ENCODE results near the gene GAN. TPM values are rescaled to one million over a fixed set of nuclear protein-coding genes. Genes with fewer than 3 reads are reported as not detected.

The GAN gene
- total and polyA plus RNA-seq, 2 of the 4 experiments (the other 2 are of a cell fraction) = 1.1 to 5.7 TPM

GRCh38 chr16:81366316-81366932, 51.7 kb downstream of the GAN start (continued):
- TF ChIP-seq CTCF (conservative IDR thresholded peaks at IDR 0.05; ENCODE audit: low read depth, low read length) = peak; percentile 83

- H3K79me1 ChIP-seq (ENCODE audit: low read depth in 1 of 2, low read length in 2 of 2) = no peaks in the 10 kb centered on the region
- no peak overlapping the region for H2BK5ac ChIP-seq (ENCODE audit: low read depth, low read length, poor library complexity, severe bottlenecking)
- H3K27ac ChIP-seq (ENCODE audit: insufficient read depth, low read length) = no peak overlapping the region
- H3K4me1 ChIP-seq (ENCODE audit: control insufficient read depth, insufficient read depth, low read length) = no peaks in the 10 kb centered on the region
- DNase-seq = no peak
- H2AK9ac ChIP-seq (replicated peaks; ENCODE audit: low read depth, low read length, poor library complexity) = no peak overlapping the region
- H3K36me3 ChIP-seq (ENCODE audit: control insufficient read depth, insufficient read depth, low read length) = peaks cover 24% of the 10 kb centered on the region
- H4K91ac ChIP-seq (ENCODE audit: insufficient read depth, low read depth, low read length) = no peak overlapping the region
- H3K18ac ChIP-seq (ENCODE audit: low read depth, low read length) = no peak overlapping the region
- H3K23ac ChIP-seq (ENCODE audit: low read depth, low read length) = no peak overlapping the region
- H4K5ac ChIP-seq (ENCODE audit: low read depth, low read length) = no peak overlapping the region
- H3K9me1 ChIP-seq (ENCODE audit: insufficient read depth, low read length) = no peaks in the 10 kb centered on the region
- intact Hi-C loops (cut with micrococcal nuclease) (loop anchor here (5.0 kb wide), 1 partner anchor 519 kb away; no protein-coding TSS in a partner anchor), in situ Hi-C loops (cut with MboI; ENCODE audit: low sequenced_read_pairs) (loop anchor here (5.0 to 10.0 kb wide), 2 partner anchors 364 to 507 kb away; no protein-coding TSS in a partner anchor), dilution Hi-C loops (cut with HindIII; ENCODE audit: low sequenced_read_pairs, unreplicated experiment) (no loop called here)
- BruUV-seq (replicated peaks) = no TSS peak
- no peak overlapping the region for H3K4me2 ChIP-seq (ENCODE audit: low read depth, low read length)
- H3K9ac ChIP-seq (ENCODE audit: low read depth, low read length) = no peak overlapping the region
- no peak overlapping the region for H2BK20ac ChIP-seq (ENCODE audit: low read depth, low read length)
- H2AFZ ChIP-seq (replicated peaks; ENCODE audit: low read length, poor library complexity) = no peak overlapping the region
- no peak overlapping the region for H2AK5ac ChIP-seq (ENCODE audit: low read depth, low read length)
- no CpG with 5 or more reads among the region's 6 CpGs for WGBS, 2 experiments (ENCODE audit: extremely low coverage in 2 of 2, insufficient read length in 1 of 2)
- H3K9me3 ChIP-seq (ENCODE audit: control insufficient read depth, insufficient read depth, low read length) = no peaks in the 10 kb centered on the region
- H3K14ac ChIP-seq (replicated peaks; ENCODE audit: low read depth, low read length) = no peak overlapping the region
- H3K4ac ChIP-seq (ENCODE audit: low read depth, low read length) = no peak overlapping the region
- H2BK15ac ChIP-seq (ENCODE audit: low read depth, low read length) = no peak overlapping the region
- ATAC-seq (ENCODE audit: low read depth) = no peak
- H3K27me3 ChIP-seq (ENCODE audit: control insufficient read depth, insufficient read depth, low read length) = no peaks in the 10 kb centered on the region
- H3K56ac ChIP-seq (ENCODE audit: extremely low read depth, insufficient read depth, low read length) = no peak overlapping the region
- H2BK120ac ChIP-seq (ENCODE audit: low read depth, low read length) = no peak overlapping the region
- no peak overlapping the region for H4K8ac ChIP-seq (ENCODE audit: low read depth in 2 of 2, low read length in 2 of 2)
- no peaks in the 10 kb centered on the region for H4K20me1 ChIP-seq (ENCODE audit: insufficient read depth, low read length)
- POLR2A ChIA-PET (ENCODE audit: unreplicated experiment) = no interaction called here
- no peak overlapping the region for H3K4me3 ChIP-seq (ENCODE audit: insufficient read depth, low read depth, low read length)
- CTCF ChIA-PET = interaction anchor here (0.6 to 1.4 kb wide), 3 partner anchors 12 to 269 kb away, joined by 3 read pairs; no protein-coding TSS in a partner anchor
- no peak for TF ChIP-seq USF2 (IDR thresholded peaks at IDR 0.05; ENCODE audit: low read depth, low read length)
- TF ChIP-seq CEBPB (IDR thresholded peaks at IDR 0.05; ENCODE audit: low read depth, low read length) = no peak
- no peak for TF ChIP-seq POLR2A (IDR thresholded peaks at IDR 0.05; ENCODE audit: low read depth, low read length)
- no peak for TF ChIP-seq RFX5 (IDR thresholded peaks at IDR 0.05; ENCODE audit: low read depth, low read length)
- no peak for TF ChIP-seq MAFK (IDR thresholded peaks at IDR 0.05; ENCODE audit: low read depth, low read length)
- no peak for TF ChIP-seq MAZ (IDR thresholded peaks at IDR 0.05; ENCODE audit: borderline replicate concordance, low read depth, low read length)
- no peak for TF ChIP-seq RCOR1 (IDR thresholded peaks at IDR 0.05; ENCODE audit: insufficient replicate concordance, low read length)
- no peak for TF ChIP-seq NFE2L2 (IDR thresholded peaks at IDR 0.05; ENCODE audit: low read depth, low read length)
- TF ChIP-seq FOS (IDR thresholded peaks at IDR 0.05; ENCODE audit: low read depth, low read length) = no peak
- no peak for TF ChIP-seq RAD21 (IDR thresholded peaks at IDR 0.05; ENCODE audit: low read length)
- no peak for TF ChIP-seq BHLHE40 (IDR thresholded peaks at IDR 0.05; ENCODE audit: low read depth, low read length)
- TF ChIP-seq CTCF (conservative IDR thresholded peaks at IDR 0.05; ENCODE audit: low read depth, low read length) = no peak
These were observed 53.1 kb downstream of the GAN start for GRCh38 chr16:81367821-81368220.

All from IMR-90 (cell line).